ENCODE results near the gene RELL1. TPM values are rescaled to one million over a fixed set of nuclear protein-coding genes. Genes with fewer than 3 reads are reported as not detected.

RELL1 gene
- total RNA-seq, 1 donor, result 61.2 TPM

DNA sequence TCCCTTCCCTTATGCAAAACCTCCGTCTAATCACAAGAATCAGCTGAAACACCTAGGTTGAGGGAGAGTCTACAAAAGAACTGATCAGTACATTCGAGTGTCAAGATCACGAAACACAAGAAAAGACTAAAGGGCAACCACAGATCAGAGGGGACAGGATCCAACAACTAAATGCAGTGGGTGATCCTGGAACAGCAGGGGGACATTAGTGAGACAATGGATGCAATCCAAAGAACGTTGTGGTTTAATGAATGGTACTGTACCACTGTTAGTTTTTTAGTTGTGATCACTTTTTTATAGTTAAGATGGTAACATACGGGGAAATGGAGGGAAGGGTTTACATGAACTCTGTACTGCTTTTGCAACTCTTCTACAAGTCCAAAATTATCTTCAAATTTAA is 79.2 kb downstream of the RELL1 start:
- Histone ChIP-seq H3K79me2 (ENCODE audit: insufficient read depth, low read length) (no peaks in the 10 kb centered on the region), H3K4me1 (ENCODE audit: insufficient read depth, low read length) (peaks cover 8% of the 10 kb centered on the region), H3K36me3 (ENCODE audit: insufficient read depth, low read length) (no peaks in the 10 kb centered on the region), H4K20me1 (ENCODE audit: insufficient read depth, low read length) (no peaks in the 10 kb centered on the region), H3K27me3 (ENCODE audit: insufficient read depth, low read length) (no peaks in the 10 kb centered on the region), H3K27ac (ENCODE audit: low read depth, low read length) (no peak overlapping the region), H3K4me2 (ENCODE audit: insufficient read depth, low read length) (no peak overlapping the region), H3K9me3 (ENCODE audit: low read depth, low read length) (no peaks in the 10 kb centered on the region), H3K4me3 (ENCODE audit: insufficient read depth, low read length) (no peak overlapping the region), H2AFZ (ENCODE audit: low read length) (no peak overlapping the region)
- TF ChIP-seq, protein P1, sequence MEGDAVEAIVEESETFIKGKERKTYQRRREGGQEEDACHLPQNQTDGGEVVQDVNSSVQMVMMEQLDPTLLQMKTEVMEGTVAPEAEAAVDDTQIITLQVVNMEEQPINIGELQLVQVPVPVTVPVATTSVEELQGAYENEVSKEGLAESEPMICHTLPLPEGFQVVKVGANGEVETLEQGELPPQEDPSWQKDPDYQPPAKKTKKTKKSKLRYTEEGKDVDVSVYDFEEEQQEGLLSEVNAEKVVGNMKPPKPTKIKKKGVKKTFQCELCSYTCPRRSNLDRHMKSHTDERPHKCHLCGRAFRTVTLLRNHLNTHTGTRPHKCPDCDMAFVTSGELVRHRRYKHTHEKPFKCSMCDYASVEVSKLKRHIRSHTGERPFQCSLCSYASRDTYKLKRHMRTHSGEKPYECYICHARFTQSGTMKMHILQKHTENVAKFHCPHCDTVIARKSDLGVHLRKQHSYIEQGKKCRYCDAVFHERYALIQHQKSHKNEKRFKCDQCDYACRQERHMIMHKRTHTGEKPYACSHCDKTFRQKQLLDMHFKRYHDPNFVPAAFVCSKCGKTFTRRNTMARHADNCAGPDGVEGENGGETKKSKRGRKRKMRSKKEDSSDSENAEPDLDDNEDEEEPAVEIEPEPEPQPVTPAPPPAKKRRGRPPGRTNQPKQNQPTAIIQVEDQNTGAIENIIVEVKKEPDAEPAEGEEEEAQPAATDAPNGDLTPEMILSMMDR (IDR thresholded peaks at IDR 0.05; ENCODE audit: extremely low read depth, low read depth, low read length), result no peak
- DNase-seq (ENCODE audit: insufficient read length, low spot score, missing footprints), result no peak

DNA sequence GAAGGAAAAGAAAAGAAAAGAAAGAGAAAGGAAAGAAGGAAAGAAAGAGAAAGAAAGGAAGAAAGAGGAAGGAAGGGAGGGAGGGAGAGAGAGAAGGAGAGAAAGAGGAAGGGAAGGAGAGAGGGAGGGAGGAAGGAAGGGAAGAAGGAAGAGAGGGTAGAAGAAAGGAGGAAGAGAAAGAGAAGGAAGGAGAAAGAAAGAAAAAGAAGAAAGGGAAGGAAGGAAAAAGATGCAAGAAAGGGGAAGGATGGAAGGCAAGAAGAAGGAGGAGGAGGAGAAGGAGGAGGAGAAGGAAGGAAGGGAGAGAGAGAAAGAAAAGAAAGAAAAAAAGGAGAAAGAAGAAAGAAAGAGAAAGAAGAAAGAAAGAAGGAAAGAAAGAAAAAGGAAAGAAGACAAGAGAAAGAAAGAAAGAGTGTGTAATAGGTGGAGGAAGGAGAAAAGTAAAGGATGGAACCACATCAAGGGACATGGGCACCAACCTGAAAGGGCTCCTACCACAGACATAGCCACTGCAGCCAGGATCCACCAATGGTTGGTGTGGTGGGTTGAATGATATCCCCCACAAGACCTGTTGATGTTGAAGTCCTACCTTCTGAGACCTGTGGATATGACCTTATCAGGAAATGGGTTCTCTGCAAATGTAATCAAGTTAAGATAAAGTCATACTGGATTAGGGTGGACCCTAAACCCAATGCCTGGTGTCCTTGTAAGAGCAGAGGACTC is 80.2 kb downstream of the RELL1 start:
- H3K36me3 ChIP-seq (ENCODE audit: insufficient read depth, low read length), result no peaks in the 10 kb centered on the region
- no peak overlapping the region for H3K4me3 ChIP-seq (ENCODE audit: insufficient read depth, low read length)
- no peak for DNase-seq (ENCODE audit: insufficient read length, low spot score, missing footprints)
- H3K27ac ChIP-seq (ENCODE audit: low read depth, low read length), result no peak overlapping the region
- H3K79me2 ChIP-seq (ENCODE audit: insufficient read depth, low read length), result no peaks in the 10 kb centered on the region
- no peaks in the 10 kb centered on the region for H4K20me1 ChIP-seq (ENCODE audit: insufficient read depth, low read length)
- no peaks in the 10 kb centered on the region for H3K27me3 ChIP-seq (ENCODE audit: insufficient read depth, low read length)
- H3K9me3 ChIP-seq (ENCODE audit: low read depth, low read length), result no peaks in the 10 kb centered on the region
- TF ChIP-seq, protein P1 (IDR thresholded peaks at IDR 0.05; ENCODE audit: extremely low read depth, low read depth, low read length), result no peak
- H3K4me2 ChIP-seq (ENCODE audit: insufficient read depth, low read length), result no peak overlapping the region
- H2AFZ ChIP-seq (ENCODE audit: low read length), result no peak overlapping the region
- peaks cover 12% of the 10 kb centered on the region for H3K4me1 ChIP-seq (ENCODE audit: insufficient read depth, low read length)

DNA sequence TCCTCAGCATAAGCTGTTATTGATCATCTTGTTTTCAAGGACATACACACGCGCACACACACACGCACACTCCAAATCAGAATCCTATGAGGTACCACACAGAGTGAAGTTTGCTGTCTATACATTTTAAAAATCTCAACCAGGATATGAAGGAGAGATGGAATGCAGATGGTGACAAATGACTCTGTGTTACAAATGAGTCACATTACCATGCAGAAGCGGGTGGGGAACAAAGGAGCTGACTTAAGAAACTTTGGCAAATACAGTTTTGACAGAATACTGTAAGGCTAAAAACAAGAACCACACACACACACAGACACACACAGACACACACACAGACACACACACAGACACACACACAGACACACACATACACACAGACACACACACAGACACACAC is 81.7 kb downstream of the RELL1 start:
- no peaks in the 10 kb centered on the region for H3K79me2 ChIP-seq (ENCODE audit: insufficient read depth, low read length)
- no peaks in the 10 kb centered on the region for H4K20me1 ChIP-seq (ENCODE audit: insufficient read depth, low read length)
- TF ChIP-seq, protein P1 (IDR thresholded peaks at IDR 0.05; ENCODE audit: extremely low read depth, low read depth, low read length), result no peak
- H3K27ac ChIP-seq (ENCODE audit: low read depth, low read length), result no peak overlapping the region
- no peak overlapping the region for H3K4me3 ChIP-seq (ENCODE audit: insufficient read depth, low read length)
- DNase-seq (ENCODE audit: insufficient read length, low spot score, missing footprints), result no peak
- H3K4me1 ChIP-seq (ENCODE audit: insufficient read depth, low read length), result peaks cover 14% of the 10 kb centered on the region
- no peaks in the 10 kb centered on the region for H3K9me3 ChIP-seq (ENCODE audit: low read depth, low read length)
- H3K27me3 ChIP-seq (ENCODE audit: insufficient read depth, low read length), result no peaks in the 10 kb centered on the region
- H3K4me2 ChIP-seq (ENCODE audit: insufficient read depth, low read length), result no peak overlapping the region
- H2AFZ ChIP-seq (ENCODE audit: low read length), result no peak overlapping the region
- no peaks in the 10 kb centered on the region for H3K36me3 ChIP-seq (ENCODE audit: insufficient read depth, low read length)

DNA sequence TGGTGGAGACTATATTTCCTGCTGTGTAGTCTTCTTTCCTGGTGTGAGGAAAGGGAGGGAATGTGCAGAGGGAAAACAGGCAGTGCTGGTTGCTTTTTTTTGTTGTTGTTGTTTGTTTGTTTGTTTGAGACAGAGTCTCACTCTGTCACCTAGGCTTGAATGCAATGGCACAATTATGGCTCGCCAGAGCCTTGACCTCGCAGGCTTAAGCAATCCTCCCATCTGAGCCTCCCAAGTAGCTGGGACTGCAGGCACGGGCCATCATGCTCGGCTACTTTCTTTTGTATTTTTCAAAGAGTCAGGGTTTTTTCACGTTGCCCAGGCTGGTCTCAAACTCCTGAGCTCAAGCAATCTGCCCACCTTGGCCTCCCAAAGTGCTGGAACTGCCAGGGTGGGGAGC is 82.5 kb downstream of the RELL1 start:
- no peaks in the 10 kb centered on the region for H3K27me3 ChIP-seq (ENCODE audit: insufficient read depth, low read length)
- H4K20me1 ChIP-seq (ENCODE audit: insufficient read depth, low read length), result no peaks in the 10 kb centered on the region
- no peak overlapping the region for H3K27ac ChIP-seq (ENCODE audit: low read depth, low read length)
- H3K9me3 ChIP-seq (ENCODE audit: low read depth, low read length), result no peaks in the 10 kb centered on the region
- no peak overlapping the region for H3K4me2 ChIP-seq (ENCODE audit: insufficient read depth, low read length)
- H3K36me3 ChIP-seq (ENCODE audit: insufficient read depth, low read length), result no peaks in the 10 kb centered on the region
- TF ChIP-seq, protein P1 (IDR thresholded peaks at IDR 0.05; ENCODE audit: extremely low read depth, low read depth, low read length), result no peak
- peaks cover 14% of the 10 kb centered on the region for H3K4me1 ChIP-seq (ENCODE audit: insufficient read depth, low read length)
- no peaks in the 10 kb centered on the region for H3K79me2 ChIP-seq (ENCODE audit: insufficient read depth, low read length)
- no peak overlapping the region for H2AFZ ChIP-seq (ENCODE audit: low read length)
- no peak for DNase-seq (ENCODE audit: insufficient read length, low spot score, missing footprints)
- H3K4me3 ChIP-seq (ENCODE audit: insufficient read depth, low read length), result no peak overlapping the region
